GM18907 (cell line): ENCODE data around the gene THRB.

ENCODE experiments used
- ATAC-seq: cut with Tn5 transposase; IDR thresholded peaks from one replicate; pipeline ENCODE4 v1.9.1; 2021; ENCODE audit warnings: mild to moderate bottlenecking, moderate library complexity; ENCODE audit not compliant: unreplicated experiment

Gene THRB

GRCh38 chr3:24513463-24513862 lies 18.8 kb upstream of the THRB start:
- no peak for ATAC-seq

- no peak for ATAC-seq
These were observed 18.0 kb upstream of the THRB start for GRCh38 chr3:24512564-24513197.

- ATAC-seq: no peak
These were observed 15.5 kb upstream of the THRB start for GRCh38 chr3:24510030-24510648.

- no peak for ATAC-seq
These were observed 13.8 kb upstream of the THRB start for GRCh38 chr3:24508423-24508839.

- no peak for ATAC-seq
These were observed 13.2 kb upstream of the THRB start for GRCh38 chr3:24507776-24508422.

GRCh38 chr3:24506966-24507775 lies 12.5 kb upstream of the THRB start:
- ATAC-seq: no peak

GRCh38 chr3:24505691-24506550 lies 11.3 kb upstream of the THRB start:
- ATAC-seq: no peak

GRCh38 chr3:24504772-24505171 lies 10.1 kb upstream of the THRB start:
- no peak for ATAC-seq

- peak; percentile 89 for ATAC-seq
These were observed 9.0 kb upstream of the THRB start for GRCh38 chr3:24503616-24504113.

GRCh38 chr3:24502690-24503089 lies 8.0 kb upstream of the THRB start:
- ATAC-seq: no peak

- ATAC-seq: no peak
These were observed 6.2 kb upstream of the THRB start for GRCh38 chr3:24500806-24501205.

- no peak for ATAC-seq
These were observed 5.3 kb upstream of the THRB start for GRCh38 chr3:24499991-24500390.

- no peak for ATAC-seq
These were observed 4.1 kb upstream of the THRB start for GRCh38 chr3:24498796-24499195.

- ATAC-seq: no peak
These were observed 3.7 kb upstream of the THRB start for GRCh38 chr3:24498391-24498790.

- ATAC-seq: no peak
These were observed 3.3 kb upstream of the THRB start for GRCh38 chr3:24497942-24498341.

GRCh38 chr3:24496529-24497482 lies 2.2 kb upstream of the THRB start:
- ATAC-seq: no peak

GRCh38 chr3:24495326-24495994 lies 810 bp upstream of the THRB start:
- ATAC-seq: peak; percentile 9

- peak; percentile 6 for ATAC-seq
These were observed 668 bp downstream of the THRB start for GRCh38 chr3:24493746-24494617.
